Osteoblast (primary cell): Measurements from ENCODE around the gene PRAMEF18. TPM values are rescaled to one million over a fixed set of nuclear protein-coding genes. Genes with fewer than 3 reads are reported as not detected.
"Not testable (repeated sequence)": the region's sequence is repeated elsewhere in the genome, so short reads cannot be mapped to it uniquely, and the experiment has no call there.

ENCODE experiments used
- DNase-seq: peaks from one replicate; pipeline ENCODE4 v3.0.0; 2011; ENCODE audit warnings: low spot score, mixed read lengths; ENCODE audit not compliant: insufficient read length; ENCODE audit errors: missing footprints
- H2AFZ ChIP-seq: 2 replicates; pipeline ENCODE4 v1.6.0; 2011; ENCODE audit warnings: mild to moderate bottlenecking, low read length
- H3K27ac ChIP-seq: 2 replicates; pipeline ENCODE4 v1.5.1; 2011; ENCODE audit warnings: mild to moderate bottlenecking, low read depth, low read length, moderate library complexity
- H3K27me3 ChIP-seq: 2 replicates; pipeline ENCODE4 v1.6.0; 2012; ENCODE audit warnings: mild to moderate bottlenecking, control low read depth, inconsistent platforms, low read length, moderate library complexity; ENCODE audit not compliant: insufficient read depth
- H3K36me3 ChIP-seq: 2 replicates; pipeline ENCODE4 v1.5.1; 2011; ENCODE audit warnings: mild to moderate bottlenecking, low read length, control low read depth, moderate library complexity; ENCODE audit not compliant: insufficient read depth
- H3K4me1 ChIP-seq: 2 replicates; pipeline ENCODE4 v1.5.1; 2011; ENCODE audit warnings: mild to moderate bottlenecking, low read length, control low read depth, moderate library complexity; ENCODE audit not compliant: insufficient read depth
- H3K4me2 ChIP-seq: 2 replicates; pipeline ENCODE4 v1.6.0; 2011; ENCODE audit warnings: mild to moderate bottlenecking, low read length; ENCODE audit not compliant: insufficient read depth
- H3K4me3 ChIP-seq: fragments of 200-600 bp; sonication (generic); 3 replicates; pipeline ENCODE4 v1.5.1; 2012; ENCODE audit warnings: mild to moderate bottlenecking, low read length, inconsistent platforms; ENCODE audit not compliant: insufficient read depth
- H3K79me2 ChIP-seq: 2 replicates; pipeline ENCODE4 v1.6.0; 2012; ENCODE audit warnings: mild to moderate bottlenecking, low read length, control low read depth, inconsistent platforms; ENCODE audit not compliant: insufficient read depth
- H3K9me3 ChIP-seq: 2 replicates; pipeline ENCODE4 v1.5.1; 2011; ENCODE audit warnings: low read depth, low read length, control low read depth
- H4K20me1 ChIP-seq: 2 replicates; pipeline ENCODE4 v1.6.0; 2012; ENCODE audit warnings: mild to moderate bottlenecking, low read length, control low read depth; ENCODE audit not compliant: insufficient read depth
- total RNA-seq: library from RNA; depleted of rRNA; stranded (reverse); fragments of >200 nt; gene quantifications from 2 replicates; pipeline ENCODE4 v1.2.3, GENCODE V29; 2012

Gene PRAMEF18, protein sequence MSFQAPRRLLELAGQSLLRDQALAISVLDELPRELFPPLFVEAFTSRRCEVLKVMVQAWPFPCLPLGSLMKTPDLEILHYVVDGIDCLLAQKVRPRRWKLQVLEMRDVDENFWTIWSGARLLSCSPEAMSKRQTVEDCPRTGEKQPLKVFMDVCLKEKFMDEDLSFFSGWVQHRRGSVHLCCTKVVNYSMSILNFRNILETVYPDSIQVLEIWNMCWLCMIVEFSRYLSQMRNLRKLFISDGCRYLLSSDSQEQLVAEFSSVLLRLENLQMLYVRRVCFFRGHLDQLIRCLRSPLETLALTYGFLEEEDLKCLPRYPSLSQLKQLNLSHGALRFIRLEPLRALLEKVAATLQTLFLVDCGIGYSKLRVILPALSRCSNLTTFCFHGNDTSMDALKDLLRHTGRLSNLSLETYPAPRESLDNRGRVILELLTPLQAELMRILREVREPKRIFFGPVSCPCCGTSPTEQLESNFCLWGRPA
- total RNA-seq, result not detected in 2 replicates

DNA sequence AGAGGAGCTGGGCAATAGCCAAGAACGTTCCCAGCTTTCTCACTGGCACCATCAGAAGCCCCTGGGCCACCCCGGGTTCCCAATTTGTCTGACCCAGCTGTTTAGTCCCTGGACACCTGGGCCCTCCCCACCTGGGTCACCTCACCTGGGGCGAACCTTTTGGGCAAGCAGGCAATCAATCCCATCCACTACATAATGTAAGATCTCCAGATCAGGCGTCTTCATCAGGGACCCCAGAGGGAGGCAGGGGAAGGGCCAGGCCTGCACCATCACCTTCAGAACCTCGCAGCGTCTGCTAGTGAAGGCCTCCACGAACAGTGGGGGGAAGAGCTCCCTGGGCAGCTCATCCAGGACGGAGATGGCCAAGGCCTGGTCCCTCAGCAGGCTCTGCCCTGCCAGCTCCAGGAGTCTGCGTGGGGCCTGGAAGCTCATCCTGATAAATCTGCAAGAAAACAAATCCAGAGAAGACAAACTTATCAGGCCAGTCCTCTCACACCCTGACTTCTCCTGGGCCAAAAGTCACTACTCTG lies at the start of gene PRAMEF18:
PRAMEF18 (minus strand) TSS at position 480 of the 530 bp plus-strand sequence; CDS start at position 432, 48 bp downstream.
- not testable (repeated sequence) for H3K4me2 ChIP-seq, H3K36me3 ChIP-seq, H2AFZ ChIP-seq, H3K27me3 ChIP-seq, DNase-seq, H3K9me3 ChIP-seq, H3K4me3 ChIP-seq, H4K20me1 ChIP-seq, H3K4me1 ChIP-seq, H3K27ac ChIP-seq, H3K79me2 ChIP-seq

GRCh38 chr1:13265124-13265523 lies 39.2 kb upstream of the PRAMEF18 start:
- H3K4me2 ChIP-seq, H3K4me1 ChIP-seq, H3K4me3 ChIP-seq, DNase-seq, H4K20me1 ChIP-seq, H2AFZ ChIP-seq, H3K9me3 ChIP-seq, H3K27me3 ChIP-seq, H3K79me2 ChIP-seq, H3K36me3 ChIP-seq, H3K27ac ChIP-seq: not testable (repeated sequence)

GRCh38 chr1:13253898-13254297 lies 27.9 kb upstream of the PRAMEF18 start, which contains the start of gene PRAMEF5:
TSS of gene PRAMEF5 (plus strand) at chr1:13254198. CDS start at chr1:13259269, 5,071 bp downstream.
- H4K20me1 ChIP-seq, H3K79me2 ChIP-seq, H3K9me3 ChIP-seq, H3K27ac ChIP-seq, H3K4me1 ChIP-seq, H3K4me2 ChIP-seq, H3K27me3 ChIP-seq, DNase-seq, H3K36me3 ChIP-seq, H2AFZ ChIP-seq, H3K4me3 ChIP-seq: not testable (repeated sequence)

- not testable (repeated sequence) for DNase-seq, H3K9me3 ChIP-seq, H3K4me2 ChIP-seq
Measured at GRCh38 chr1:13247122-13247521, 21.2 kb upstream of the PRAMEF18 start.

GRCh38 chr1:13246554-13246871 lies 20.6 kb upstream of the PRAMEF18 start:
- H4K20me1 ChIP-seq, H3K9me3 ChIP-seq, H3K4me2 ChIP-seq, H2AFZ ChIP-seq, H3K27me3 ChIP-seq, DNase-seq, H3K79me2 ChIP-seq, H3K4me3 ChIP-seq, H3K4me1 ChIP-seq, H3K27ac ChIP-seq, H3K36me3 ChIP-seq: not testable (repeated sequence)

More at GRCh38 chr1:13247122-13247521, 21.2 kb upstream of the PRAMEF18 start:
- H3K27ac ChIP-seq, H3K79me2 ChIP-seq, H3K36me3 ChIP-seq, H3K27me3 ChIP-seq, H2AFZ ChIP-seq, H3K4me3 ChIP-seq, H4K20me1 ChIP-seq, H3K4me1 ChIP-seq: not testable (repeated sequence)

- DNase-seq, H3K9me3 ChIP-seq, H3K4me2 ChIP-seq, H3K79me2 ChIP-seq, H3K4me3 ChIP-seq, H2AFZ ChIP-seq, H3K36me3 ChIP-seq, H3K27ac ChIP-seq, H3K27me3 ChIP-seq, H3K4me1 ChIP-seq, H4K20me1 ChIP-seq: not testable (repeated sequence)
Measured at GRCh38 chr1:13245841-13246553, 20.0 kb upstream of the PRAMEF18 start.

GRCh38 chr1:13243536-13244263 lies 17.7 kb upstream of the PRAMEF18 start:
- not testable (repeated sequence) for H3K36me3 ChIP-seq, H3K27ac ChIP-seq, DNase-seq, H3K9me3 ChIP-seq, H3K79me2 ChIP-seq, H2AFZ ChIP-seq, H4K20me1 ChIP-seq, H3K4me3 ChIP-seq, H3K27me3 ChIP-seq, H3K4me2 ChIP-seq, H3K4me1 ChIP-seq

DNA sequence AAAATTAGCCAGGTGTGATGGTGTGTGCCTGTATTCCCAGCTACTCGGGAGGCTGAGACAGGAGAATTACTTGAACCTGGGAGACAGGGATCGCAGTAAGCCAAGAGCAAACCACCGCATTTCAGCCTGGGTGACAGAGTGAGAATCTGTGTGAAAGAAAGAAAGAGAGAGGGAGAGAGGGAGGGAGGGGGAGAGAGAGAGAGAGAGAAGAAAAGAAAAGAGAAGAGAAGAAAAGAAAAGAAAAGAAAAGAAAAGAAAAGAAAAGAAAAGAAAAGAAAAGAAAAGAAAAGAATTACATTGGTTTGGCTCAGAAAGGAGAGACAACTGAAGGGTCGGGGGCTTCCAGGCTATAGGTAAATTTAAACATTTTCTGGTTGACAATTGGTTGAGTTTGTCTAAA lies 13.7 kb upstream of the PRAMEF18 start:
- H3K4me1 ChIP-seq, H2AFZ ChIP-seq, H3K27me3 ChIP-seq, DNase-seq, H3K9me3 ChIP-seq, H4K20me1 ChIP-seq, H3K4me3 ChIP-seq, H3K4me2 ChIP-seq, H3K79me2 ChIP-seq, H3K27ac ChIP-seq, H3K36me3 ChIP-seq: not testable (repeated sequence)
